Superior temporal gyrus (tissue), 1 donor: Measurements from ENCODE around the gene CTBP1.

ENCODE experiments used
- DNase-seq: peaks from one replicate; pipeline ENCODE4 v3.0.0-alpha.2; 2016; ENCODE audit errors: extremely low spot score

CTBP1 gene

DNA sequence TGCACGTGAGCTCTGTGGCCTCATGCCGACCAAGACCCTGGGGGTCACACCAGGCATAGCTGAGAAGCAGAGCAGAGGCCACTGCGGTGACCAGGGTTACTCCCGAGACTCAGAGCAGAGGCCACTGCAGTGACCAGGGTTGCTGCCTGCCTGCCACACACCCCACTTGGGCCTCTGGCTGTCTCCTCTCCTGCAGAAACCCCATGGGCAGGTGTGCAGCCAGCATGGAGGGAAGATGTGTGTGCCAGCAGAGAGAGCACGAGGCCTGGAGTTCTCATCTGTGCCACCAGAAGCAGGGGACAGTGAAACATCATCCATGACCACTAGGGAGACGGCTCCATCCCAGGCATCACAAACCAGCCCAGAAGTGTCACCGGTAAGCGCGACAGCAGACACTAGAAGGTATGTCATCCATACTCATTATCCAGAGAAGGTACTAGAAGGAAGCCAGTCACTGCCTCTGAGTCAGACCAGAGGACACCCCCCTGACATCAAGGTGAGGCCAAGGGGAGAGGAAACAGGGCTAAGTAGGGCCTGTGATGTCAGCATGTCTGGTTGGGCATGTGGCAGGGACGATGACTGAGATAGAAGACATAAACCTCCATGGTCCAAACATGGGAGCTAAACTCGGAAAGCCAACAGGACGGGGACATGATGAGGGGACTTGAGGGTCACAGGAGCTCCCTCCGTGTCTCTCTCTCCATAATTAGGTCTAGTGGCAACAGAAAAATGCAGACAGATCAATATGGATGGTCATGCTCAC, 52.3 kb downstream of the CTBP1 start:
- DNase-seq, result no peak

DNA sequence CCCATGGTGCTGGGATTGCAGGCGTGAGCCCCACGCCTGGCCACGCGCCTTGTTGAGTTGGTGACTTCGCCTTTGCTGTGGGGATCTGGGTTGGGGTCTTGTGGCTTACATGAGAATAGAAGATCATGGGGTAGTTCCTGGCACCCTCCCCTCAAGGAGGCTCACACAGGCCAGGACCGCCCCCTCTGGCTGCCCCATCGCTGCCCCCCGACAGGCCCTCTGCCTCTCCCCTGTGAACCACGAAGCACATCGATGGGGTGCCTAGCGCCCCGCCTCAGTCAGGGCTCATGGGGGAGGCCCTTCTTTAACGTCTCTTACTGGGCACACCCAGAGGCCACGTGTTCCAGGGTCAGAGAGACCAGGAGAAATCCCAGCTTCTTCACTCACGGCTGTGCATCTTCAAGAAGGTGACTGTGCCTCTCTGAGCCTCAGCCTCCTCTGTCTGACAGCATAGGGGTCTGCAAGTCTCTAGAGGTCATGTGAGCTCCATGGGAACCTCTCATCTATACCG, 53.0 kb downstream of the CTBP1 start:
- no peak for DNase-seq

DNA sequence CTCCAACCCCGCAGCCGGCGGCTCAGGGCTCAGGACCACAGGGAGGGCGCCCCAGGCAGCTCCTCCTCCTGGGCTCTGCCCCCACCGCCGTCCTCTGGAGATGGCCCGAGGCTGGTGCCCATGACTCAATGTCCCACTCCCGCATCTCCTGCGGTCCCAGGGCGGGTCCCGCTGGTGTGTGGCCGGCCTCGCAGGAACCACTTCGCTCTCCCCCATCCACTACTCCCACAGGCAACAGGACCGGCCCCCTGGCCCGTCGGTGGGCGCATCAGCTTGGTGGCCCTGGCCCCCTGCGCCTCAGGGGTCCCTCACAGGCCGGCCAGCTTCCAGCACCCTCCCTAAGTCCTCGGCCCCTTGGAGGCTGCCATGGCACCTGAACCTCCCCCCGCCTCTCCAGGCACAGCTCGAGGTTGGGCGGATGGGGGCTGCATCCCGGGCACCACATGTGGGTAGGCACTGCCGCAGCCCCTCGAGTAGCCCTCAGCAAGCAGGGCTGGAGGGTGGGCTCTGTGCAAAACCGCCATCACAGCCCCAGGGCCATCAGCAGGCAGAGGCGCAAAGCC, 53.7 kb downstream of the CTBP1 start:
- no peak for DNase-seq

DNA sequence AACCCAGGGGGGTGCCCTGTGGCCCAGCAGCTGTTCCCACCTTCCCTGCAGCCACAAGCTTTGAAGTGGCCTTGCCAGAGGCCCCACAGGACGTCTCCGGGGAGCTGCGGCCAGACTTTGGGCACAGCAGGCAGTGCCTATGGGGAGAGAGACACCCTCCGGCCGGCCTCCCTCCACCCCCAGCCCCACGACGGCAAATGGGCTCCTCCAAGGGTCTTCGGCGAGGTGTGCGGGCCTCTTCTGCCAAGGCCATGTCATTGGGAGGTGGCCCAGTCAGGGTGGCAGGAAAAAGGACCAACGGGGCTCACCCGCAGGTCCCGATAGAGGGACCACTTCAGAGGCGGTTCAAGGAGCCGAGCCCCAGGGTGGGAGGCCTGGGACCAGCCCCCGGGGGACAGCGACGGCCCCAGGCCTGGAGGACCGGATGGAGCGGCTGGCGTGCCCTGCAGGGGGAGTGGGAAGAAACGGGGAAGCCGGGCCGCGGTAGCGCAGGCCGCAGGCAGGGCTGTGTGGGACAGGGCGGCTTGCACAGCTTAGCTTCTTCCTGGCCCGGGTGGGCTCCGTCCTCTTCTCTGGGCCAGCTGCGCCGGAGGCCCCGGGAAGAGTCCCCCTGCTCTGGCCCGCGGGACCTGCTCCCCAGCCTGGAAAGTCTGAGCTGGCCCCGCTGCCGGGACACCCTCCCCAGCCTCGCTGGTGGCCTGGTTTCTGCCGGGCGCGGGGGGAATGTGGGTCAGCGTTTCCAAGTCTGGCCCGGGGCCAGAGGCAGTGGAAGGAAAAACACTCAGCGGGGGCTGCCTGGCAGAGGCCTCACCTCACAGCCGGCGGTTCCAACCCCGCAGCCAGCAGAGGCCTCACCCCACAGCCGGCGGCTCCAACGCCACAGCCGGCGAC, 54.7 kb downstream of the CTBP1 start:
- no peak for DNase-seq

DNA sequence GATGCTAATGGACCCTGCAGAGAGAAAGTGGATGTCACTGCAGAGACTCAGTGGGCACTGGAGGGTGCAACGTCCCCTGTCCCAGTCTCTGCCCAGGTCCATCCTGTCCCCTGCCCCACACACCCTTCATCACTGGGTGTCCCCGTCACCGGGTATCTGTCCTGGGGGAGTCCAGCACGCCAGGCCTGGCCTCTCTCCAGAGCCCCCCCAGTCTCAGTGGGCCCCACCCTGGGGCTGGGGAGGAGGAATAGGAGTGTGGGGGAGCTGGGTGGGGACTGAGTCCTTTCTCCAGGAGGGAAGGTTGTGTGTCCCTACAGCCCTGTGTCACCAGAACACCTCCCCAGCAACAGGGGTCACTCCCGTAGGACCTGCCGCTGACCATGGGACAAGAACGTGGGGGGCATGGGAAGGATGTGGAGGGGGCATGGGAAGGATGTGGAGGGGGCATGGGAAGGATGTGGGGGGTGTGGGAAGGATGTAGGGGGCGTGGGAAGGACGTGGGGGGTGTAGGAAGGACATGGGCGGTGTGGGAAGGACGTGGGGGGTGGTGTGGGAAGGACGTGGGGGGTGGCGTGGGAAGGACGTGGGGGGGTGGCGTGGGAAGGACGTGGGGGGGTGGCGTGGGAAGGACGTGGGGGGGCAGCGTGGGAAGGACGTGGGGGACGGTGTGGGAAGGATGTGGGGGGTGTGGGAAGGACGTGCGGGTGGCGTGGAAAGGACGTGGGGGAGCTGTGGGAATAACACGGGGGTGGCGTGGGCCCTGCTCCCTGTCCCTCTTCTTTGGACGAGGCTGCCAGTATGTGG, 55.5 kb downstream of the CTBP1 start:
- DNase-seq, result no peak

DNA sequence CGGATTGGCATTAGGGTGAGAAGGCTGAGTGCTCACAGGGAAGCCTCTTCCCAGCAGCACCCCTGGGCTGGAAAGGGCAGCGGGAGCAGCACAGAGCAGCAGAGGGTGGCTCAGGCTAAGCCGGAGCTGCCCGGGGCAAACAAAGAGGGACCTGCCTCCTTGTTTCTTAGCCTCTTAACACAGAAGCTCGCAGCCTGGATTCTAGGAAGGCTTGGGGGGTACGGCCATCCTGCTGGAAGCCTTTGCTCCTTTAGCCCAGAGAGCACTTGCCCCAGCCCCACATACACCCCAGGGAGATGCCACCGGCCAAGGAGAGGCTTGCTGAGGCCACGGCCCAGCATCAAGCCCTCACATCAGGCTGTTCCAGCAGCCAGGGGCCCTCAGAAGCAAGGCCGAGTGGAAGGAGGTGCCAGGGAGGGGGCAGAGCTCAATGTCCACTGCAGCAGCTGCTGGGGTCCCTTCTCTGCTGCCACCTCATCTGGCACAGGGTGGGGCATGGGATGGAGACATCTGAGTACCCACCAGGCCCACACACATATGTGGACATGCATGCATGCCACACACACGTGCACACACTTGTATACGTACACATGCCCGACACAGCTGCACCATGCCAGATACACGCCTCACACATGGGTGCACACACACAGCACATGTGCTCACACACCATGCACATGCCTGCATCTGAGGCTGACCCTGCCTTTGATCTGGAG, 56.3 kb downstream of the CTBP1 start:
- DNase-seq, result no peak

DNA sequence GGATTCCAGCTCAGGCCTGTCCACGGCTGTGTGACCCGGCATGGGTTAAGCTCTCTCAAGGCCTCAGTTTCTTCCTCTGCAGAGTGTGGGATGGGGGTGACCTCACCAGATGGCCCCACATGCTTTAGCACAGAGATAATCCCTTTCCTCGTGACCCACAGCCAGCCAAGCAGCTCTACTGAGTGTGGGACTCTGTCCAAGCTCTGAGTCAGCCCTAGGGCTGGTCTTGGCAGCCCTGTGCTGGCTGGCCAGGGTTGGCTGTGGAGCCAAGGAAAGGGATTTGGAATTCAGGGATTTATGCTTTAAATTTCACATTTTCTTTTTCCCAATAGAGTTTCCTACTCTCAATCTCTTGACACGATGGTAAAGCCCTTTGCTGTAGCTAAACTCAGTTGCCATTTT, 56.8 kb downstream of the CTBP1 start:
- peak; percentile 94 for DNase-seq

DNA sequence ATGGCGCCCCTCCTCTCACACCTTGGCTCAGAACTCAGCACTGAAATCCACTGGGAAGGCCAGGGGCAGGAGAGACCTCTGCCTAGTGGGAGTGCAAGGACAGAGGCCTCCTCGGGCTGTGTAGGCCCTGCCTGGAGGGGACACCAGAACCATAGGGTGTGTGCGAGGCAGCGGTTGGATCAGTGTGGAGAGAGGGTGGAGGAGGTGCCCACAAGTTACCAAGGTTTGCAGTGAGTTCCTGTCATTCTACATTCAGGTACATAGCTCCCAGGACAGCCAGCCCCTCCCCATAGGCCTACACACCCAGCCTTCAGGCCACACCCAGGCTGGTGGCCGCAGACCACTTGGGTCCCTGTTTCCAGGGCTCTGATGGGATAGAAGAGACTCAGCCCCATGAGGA, 57.3 kb downstream of the CTBP1 start:
- no peak for DNase-seq

DNA sequence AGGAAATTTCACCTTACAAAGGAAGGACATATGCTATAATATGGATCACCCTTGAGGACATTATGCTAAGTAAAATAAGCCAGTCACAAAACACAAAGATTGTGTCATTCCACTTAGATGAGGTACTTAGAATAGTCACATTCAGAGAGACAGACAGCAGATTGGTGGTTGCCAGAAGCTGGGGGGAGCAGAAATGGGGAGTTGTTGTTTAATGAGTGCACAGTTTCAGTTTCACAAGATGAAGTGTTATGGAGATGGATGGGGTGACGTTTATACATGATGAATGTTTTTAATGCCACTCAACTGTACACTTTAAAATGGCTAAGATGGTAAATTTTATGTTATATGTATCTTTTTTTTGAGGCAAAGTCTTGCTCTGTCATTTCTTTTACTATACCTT, 61.7 kb downstream of the CTBP1 start:
- DNase-seq, result no peak

DNA sequence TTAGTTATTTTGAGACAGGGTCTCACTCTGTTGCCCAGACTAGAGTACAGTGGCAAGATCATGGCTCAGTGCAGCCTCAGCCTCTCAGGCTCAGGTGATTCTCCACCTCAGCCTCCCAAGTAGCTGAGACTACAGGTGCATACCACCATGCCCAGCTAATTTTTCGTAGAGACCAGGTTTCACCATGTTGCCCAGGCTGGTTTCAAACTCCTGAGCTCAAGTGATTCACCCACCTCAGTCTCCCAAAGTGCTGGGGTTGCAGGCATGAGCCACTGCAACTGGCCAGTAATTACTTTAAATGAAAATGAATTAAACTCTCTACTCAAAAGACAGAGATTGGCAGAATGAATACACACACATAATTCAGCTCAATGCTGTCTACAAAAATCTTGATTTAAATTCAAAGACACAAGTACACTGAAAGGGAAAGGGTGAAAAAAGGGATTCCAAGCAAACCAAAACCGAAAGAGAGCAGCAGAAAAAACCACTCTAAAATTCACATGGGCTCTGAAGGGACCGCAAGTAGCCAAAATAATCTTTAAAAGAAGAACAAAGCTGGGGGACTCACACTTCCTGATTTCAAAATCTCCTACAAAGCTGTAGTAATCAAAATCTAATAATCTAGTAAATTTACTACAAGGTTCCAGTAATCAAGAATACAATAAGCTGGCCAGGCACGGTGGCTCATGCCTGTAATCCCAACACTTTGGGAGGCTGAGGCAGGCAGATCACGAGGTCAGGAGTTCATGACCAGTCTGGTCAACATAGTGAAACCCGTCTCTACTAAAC, 64.8 kb downstream of the CTBP1 start:
- DNase-seq, result no peak

DNA sequence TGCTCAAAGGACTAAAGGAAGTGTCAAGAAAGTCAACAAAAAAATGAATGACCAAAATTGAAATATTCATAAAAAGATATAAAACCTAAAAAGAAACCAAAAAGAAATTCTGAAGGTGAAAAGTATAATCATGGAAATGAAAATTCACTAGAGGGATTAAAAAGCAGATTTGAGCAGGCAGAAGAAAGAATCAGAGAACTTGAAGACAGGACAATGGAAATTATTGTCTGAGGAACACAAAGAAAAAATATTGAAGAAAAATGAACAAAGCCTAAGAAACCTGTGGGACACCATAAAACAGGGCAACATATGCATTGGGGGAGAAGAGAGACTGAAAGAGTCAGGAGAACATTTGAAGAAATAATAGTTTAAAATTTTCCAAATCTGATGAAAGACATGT, 66.6 kb downstream of the CTBP1 start:
- DNase-seq, result no peak

DNA sequence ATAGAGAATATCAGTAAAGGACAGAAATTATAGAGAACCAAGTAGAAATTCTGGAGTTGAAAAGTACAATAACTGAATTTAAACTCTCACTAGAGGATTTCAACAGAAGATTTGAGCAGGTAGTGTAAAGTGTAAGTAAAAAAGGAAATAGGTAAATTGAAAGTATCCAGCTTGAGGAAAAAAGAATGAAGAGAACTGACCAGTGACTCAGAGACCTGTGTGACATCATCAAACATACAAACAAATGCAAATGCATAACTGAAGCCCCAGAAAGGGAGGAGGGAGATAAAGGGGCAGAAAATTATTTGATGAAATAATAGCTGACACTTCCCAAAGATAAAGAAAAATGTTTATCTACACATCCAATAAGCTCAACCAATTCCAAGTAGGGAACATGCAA, 68.3 kb downstream of the CTBP1 start:
- DNase-seq, result no peak

DNA sequence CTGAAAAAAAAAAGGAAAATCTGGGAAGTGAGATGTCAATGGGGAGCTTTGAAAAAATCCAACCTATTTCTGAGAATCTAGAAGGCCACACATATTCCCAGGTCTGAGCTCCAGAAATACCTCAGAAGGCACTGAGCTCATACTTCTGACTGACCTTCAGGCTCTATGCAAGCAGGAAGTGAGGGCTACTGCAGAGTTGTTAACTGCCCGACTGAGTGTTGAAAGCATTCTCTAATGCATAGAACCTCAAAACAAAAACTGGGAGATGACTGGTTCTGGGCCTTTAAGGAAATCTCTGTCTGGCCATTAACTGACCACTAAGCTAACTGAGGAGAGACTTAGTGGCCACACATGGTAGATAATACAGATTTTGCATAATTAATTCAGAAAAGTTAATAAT, 69.0 kb downstream of the CTBP1 start:
- no peak for DNase-seq

DNA sequence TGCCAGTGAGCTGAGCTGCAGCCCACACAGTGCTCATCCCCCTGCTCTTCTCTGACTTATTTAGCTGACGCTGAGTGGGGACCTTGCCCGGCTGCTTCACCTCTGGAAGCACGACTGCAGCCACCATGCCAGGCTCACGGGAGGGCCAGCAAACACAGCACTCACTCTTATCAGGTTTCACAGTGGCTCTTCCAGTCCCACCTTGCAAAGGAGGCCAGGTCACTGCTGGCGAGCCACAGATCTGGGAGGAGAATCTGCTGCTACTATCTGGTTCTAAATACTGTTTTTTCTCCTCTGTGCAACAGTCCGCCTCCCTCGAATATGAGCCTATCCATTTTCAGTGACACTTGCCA, 69.9 kb downstream of the CTBP1 start:
- DNase-seq, result no peak

DNA sequence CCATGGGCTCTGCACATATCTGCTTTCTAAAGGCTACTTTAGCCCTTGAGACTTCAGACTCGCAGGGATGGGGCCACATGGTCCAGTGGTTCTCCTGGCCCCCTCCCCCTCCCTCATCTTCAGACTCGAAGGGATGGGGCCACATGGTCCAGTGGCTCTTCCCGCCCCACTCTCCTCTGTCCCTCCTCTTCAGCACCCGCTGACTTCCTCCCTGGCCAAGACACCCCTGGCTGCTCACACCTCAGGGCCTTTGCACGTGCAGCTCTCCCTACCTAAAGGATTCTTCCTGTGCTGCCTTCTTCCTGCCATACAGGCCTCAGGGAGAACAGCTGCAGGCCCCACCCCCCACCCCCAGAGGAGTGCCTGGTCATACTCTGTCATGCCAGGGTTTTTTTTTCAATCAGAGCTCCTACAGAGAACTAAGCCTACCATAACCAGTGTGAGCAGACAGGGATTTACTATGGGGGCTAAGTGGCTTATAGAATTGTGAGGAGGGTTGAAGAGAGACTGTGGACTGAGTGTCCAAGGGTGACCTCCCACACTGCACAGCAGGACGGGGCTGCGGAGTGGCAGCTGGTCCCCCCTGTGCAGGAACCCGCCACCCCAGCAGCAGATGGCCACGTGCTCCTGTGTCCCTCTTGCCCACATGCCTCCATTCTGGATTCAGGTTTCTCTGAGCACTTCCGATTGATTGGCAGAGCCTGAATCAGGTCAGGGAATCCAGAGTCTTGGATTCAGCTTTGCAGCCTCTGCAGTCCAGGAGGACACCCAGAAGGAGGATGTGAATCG, 70.4 kb downstream of the CTBP1 start:
- no peak for DNase-seq

DNA sequence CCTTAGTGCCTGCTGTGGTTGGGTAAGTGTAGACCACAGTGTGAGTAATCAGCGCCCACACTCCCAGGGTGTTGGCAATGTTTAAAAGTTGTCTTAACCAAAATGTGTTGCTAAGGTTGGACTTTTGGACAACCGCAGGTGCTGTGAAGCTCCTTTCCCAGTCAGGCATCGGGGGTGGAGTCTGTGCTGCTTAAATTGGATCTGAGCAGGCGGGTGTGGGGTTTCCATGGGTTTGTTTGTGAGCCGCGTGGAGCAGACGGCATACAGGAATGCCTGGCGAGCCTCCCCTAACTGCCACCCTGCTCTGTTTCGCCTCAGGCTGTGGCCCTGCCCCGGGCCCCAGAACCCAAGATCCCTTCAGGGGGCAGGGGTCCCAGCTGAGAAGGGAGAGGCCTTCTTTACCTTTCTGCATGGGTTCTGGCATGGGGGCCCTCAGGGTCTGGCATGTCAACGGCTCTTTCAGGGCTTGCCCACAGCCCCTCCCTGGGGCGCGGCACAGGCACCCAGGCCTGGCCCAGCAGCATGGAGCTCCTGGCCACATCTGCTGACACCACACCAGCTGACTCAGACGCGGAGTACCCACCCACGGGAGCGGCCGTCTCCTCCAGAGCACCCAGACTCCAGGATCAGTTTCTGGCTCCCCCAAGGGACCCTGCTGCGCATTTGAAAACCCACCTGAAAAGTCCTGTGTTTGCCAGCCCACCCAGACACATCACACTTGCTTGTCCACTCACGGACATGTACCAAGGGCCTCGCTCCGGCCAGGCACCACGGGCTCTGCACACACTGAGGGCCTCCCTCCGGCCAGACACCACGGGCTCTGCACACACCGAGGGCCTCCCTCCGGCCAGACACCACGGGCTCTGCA, 71.4 kb downstream of the CTBP1 start:
- no peak for DNase-seq

DNA sequence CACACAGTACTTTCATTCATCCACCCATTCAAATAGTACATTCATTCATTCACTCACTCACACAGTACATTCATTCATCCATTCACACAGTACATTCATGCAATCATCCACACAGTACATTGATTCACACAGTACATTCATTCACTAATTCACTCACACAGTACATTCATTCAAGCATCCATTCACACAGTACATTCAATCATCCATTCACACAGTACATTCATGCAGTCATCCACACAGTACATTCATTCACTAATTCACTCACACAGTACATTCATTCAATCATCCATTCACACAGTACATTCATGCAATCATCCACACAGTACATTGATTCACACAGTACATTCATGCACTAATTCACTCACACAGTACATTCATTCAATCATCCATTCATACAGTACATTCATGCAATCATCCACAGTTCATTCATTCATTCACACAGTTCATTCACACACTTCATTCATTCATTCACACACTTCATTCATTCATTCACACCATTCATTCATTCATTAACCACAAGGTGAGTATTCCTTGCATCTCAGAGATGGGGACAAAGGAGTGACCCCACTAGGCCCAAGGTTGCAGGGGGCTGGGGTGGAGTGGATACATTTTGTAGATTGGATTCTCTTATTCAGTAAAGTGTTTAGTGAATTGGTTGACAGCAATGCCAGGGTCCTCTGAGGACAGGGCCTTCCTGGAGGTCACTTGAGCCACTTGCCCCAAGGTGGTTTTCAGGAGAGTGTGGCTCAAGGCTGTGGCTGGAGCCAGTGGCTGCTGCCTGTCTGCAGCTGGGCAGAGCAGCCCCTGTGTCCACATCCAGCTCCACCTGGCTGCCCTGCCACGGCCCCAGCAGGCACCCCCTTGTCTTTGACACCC, 72.3 kb downstream of the CTBP1 start:
- DNase-seq, result no peak
